Psoas muscle (tissue), 8 donors: ENCODE data around the gene BRCA1. TPM values are rescaled to one million over a fixed set of nuclear protein-coding genes. Genes with fewer than 3 reads are reported as not detected.
"Not testable (repeated sequence)": the region's sequence is repeated elsewhere in the genome, so short reads cannot be mapped to it uniquely, and the experiment has no call there.

Source experiments
- ATAC-seq, 4 donors: fragments of 200-7000 bp; cut with Tn5 transposase; one replicate each; pipeline ENCODE4 v1.9.1; 2020; ENCODE audit warnings: moderate library complexity in 3 of 4, mild to moderate bottlenecking in 2 of 4
- DNase-seq, 2 donors: peaks; one replicate each; pipeline ENCODE4 v3.0.0-alpha.2; 2020
- H3K27ac ChIP-seq: fragments of 200-600 bp; one replicate; pipeline ENCODE4 v1.8.0; 2022
- H3K27me3 ChIP-seq, 3 donors: fragments of 200-600 bp in 1 of 3; one replicate each; pipeline versions ENCODE4 v1.6.1 to v1.8.0; 2013 to 2022; ENCODE audit warnings: low read length in 2 of 3, mild to moderate bottlenecking in 2 of 3, moderate library complexity in 1 of 3; ENCODE audit not compliant: insufficient read depth in 3 of 3
- H3K36me3 ChIP-seq, 2 donors: fragments of 200-600 bp in 1 of 2; one replicate each; pipeline versions ENCODE4 v1.6.1 to v1.8.0; 2013 to 2022; ENCODE audit warnings: low read depth in 1 of 2, mild to moderate bottlenecking in 1 of 2, moderate library complexity in 1 of 2; ENCODE audit not compliant: insufficient read depth in 1 of 2
- H3K4me1 ChIP-seq: fragments of 200-600 bp; one replicate; pipeline ENCODE4 v1.8.0; 2022
- H3K4me3 ChIP-seq: fragments of 200-600 bp; one replicate; pipeline ENCODE4 v1.8.0; 2022; ENCODE audit warnings: mild to moderate bottlenecking
- H3K9me3 ChIP-seq: fragments of 200-600 bp; one replicate; pipeline ENCODE4 v1.8.0; 2022
- CTCF ChIP-seq: fragments of 200-600 bp; IDR thresholded peaks from one replicate; pipeline ENCODE4 v1.8.0; 2022; ENCODE audit warnings: antibody characterized with exemption
- WGBS, 3 donors: extraction: QIAGEN DNeasy Blood & Tissue Kit; methylation state at CpG; one replicate each; pipeline versions ENCODE4 v1.1.6 to v1.1.7; 2013; 5-methylcytosine and 5-hydroxymethylcytosine counted together
- intact Hi-C, 2 donors: fragments of 100-400 bp; cut with DNase I; formaldehyde crosslinking; loops; one replicate each; pipeline versions ENCODE4 v1.11.0 to v1.14.2; 2022
- polyA plus RNA-seq, 3 donors: library from polyadenylated mRNA; stranded (reverse); fragments of 200-250 nt; gene quantifications; one replicate each; pipeline ENCODE4 v1.2.3, GENCODE V29; 2013
- total RNA-seq, 4 donors: library from RNA; stranded (reverse); fragmentation: NEBNext Ultra II Directional in 2 of 4; extraction: Animal tissue kit (Norgen Biotek cat#: 25700) in 2 of 4; gene quantifications; one replicate each; pipeline versions ENCODE4 v1.2.1 to v1.2.4, GENCODE V29; 2021 to 2023
- donor health status: healthy with polysubstance abuse.
- donor health status: DM: no; HTN: no; CAD: no; lungs with moderate emphysema.
- donor health status: Bipolar disorder and iron deficiency.
- donor health status: healthy.
- donor health status: DM: yes; HTN: yes; CAD: no.
- donor health status: DM: no; HTN: no; CAD: no.
- donor health status: DM: no; HTN: no; CAD: no.
- donor health status: DM: yes; HTN: yes; CAD: no.

The BRCA1 gene
- total and polyA plus RNA-seq, 7 donors: 1.5 to 6.1 (median 3.7) TPM

DNA sequence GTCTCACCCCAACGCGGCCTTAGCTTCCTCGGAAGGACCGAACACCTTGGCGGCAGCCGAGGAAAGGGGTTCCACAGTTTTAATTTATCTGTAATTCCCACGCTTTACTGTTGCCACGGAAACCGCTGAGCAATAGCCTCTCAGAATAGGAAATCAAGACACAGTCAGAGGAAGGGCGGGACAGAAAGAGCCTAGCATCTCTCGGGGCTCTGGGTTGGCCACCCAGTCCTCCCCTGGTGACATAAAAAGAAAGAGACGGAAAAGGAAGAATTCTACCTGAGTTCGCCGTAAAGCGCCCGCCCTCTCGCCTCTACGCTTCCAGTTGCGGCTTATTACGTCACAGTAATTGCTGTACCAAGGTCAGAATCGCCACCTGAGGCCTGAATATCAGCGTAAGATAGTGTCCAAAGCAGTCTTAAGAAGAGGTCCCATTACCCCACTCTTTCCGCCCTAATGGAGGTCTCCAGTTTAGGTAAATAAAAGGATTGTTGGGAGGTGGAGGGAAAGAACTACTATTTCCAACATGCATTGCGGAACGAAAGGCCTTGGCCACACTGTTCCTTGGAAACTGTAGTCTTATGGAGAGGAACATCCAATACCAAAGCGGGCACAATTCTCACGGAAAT lies 45.1 kb upstream of the BRCA1 start:
- ATAC-seq: peak; percentile 82 to 88 (median 86)

DNA sequence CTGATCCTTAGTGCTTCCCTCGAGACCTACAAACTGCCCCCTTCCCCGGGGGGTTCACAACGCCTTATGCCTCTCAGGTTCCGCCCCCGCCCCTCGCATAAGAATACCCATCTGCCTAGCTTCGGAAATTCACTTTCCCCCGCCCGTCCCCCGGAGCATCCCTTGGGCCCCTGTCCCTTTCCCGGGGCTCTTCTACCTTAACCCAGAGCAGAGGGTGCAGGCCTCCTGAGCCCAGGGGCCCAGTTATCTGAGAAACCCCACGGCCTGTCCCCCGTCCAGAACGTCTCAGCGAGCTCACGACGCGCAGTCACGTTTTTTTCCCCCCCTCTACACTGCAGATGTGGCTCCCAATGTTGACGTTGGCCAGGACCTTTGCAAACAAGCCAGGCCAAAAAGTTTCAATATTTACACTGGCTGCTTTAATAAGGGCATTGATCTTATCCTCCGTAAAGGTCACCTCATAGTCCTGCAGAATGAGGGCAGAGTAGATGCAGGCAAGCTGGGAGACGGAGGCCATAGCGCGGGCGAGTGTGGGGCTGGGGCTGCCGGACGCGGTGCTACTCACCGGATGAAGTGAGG lies 44.5 kb upstream of the BRCA1 start:
- DNase-seq: peak; percentile 27 to 53
- Histone ChIP-seq H3K9me3 (no peaks in the 10 kb centered on the region), H3K4me1 (peaks cover 27% of the 10 kb centered on the region), H3K27ac (peak overlapping the region; percentile 91), H3K36me3 (peaks cover 0 to 10% of the 10 kb centered on the region in 2 donors), H3K4me3 (peak overlapping the region; percentile 87), H3K27me3 (no peaks in the 10 kb centered on the region)
- 2 to 4% (median 2%) methylated on average over 29 of the region's 29 CpGs for WGBS, 3 donors
- intact Hi-C loops: loop anchor here (5.0 to 10.0 kb wide), 2 partner anchors 42 to 145 kb away; partner anchors contain the start of genes BRCA1 (in 2 of the 2), RND2 (in 1 of the 2) and VAT1 (in 1 of the 2)
- no peak for TF ChIP-seq CTCF
- peak; percentile 9 to 24 (median 14) for ATAC-seq

More for the DNA sequence above, 45.1 kb upstream of the BRCA1 start:
- H3K4me3 ChIP-seq: peak overlapping the region; percentile 87
- peaks cover 33% of the 10 kb centered on the region for H3K4me1 ChIP-seq
- 0 to 1% (median 1%) methylated on average over 27 of the region's 27 CpGs for WGBS, 3 donors
- intact Hi-C loops: loop anchor here (5.0 to 10.0 kb wide), 2 partner anchors 43 to 145 kb away; partner anchors contain the start of genes BRCA1 (in 2 of the 2), RND2 (in 1 of the 2) and VAT1 (in 1 of the 2)
- no peaks in the 10 kb centered on the region for H3K9me3 ChIP-seq
- peaks cover 0 to 12% of the 10 kb centered on the region in 2 donors for H3K36me3 ChIP-seq
- H3K27me3 ChIP-seq: no peaks in the 10 kb centered on the region
- H3K27ac ChIP-seq: peak overlapping the region; percentile 91
- no peak for TF ChIP-seq CTCF
- DNase-seq: peak; percentile 87 to 92

DNA sequence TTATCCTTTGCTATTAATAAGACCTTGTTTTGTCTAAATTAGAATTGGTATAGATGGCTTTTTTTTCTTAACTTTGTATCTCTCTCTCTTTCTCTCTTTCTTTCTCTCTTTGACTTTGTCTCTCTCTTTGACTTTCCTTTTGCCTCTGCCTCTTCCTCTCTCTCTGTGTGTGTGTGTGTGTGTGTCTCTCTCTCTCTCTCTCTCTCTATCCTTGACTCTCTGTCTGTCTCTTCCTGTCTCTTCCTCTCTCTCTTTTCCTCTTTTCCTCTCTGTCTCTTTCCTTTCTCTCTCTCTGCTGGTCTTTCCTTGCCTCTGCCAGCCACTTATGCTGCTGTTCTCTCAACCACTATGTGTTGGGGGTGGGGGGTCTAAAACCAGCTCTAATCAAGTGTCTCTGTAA lies 40.8 kb upstream of the BRCA1 start:
- peaks cover 2 to 13% of the 10 kb centered on the region in 2 donors for H3K36me3 ChIP-seq
- H3K4me3 ChIP-seq, intact Hi-C loops, H3K27ac ChIP-seq, H3K9me3 ChIP-seq, H3K4me1 ChIP-seq, H3K27me3 ChIP-seq, ATAC-seq, DNase-seq: not testable (repeated sequence)

GRCh38 chr17:43159957-43160356 lies 34.8 kb upstream of the BRCA1 start:
- intact Hi-C loops, H3K27me3 ChIP-seq, DNase-seq, H3K4me1 ChIP-seq, H3K27ac ChIP-seq, H3K4me3 ChIP-seq, H3K9me3 ChIP-seq, ATAC-seq: not testable (repeated sequence)
- H3K36me3 ChIP-seq: peaks cover 2 to 32% of the 10 kb centered on the region in 2 donors
- 90 to 96% (median 93%) methylated on average over 8 of the region's 8 CpGs for WGBS, 3 donors

GRCh38 chr17:43159232-43159631 lies 34.1 kb upstream of the BRCA1 start:
- H3K4me3 ChIP-seq, intact Hi-C loops, DNase-seq, H3K4me1 ChIP-seq, H3K9me3 ChIP-seq, H3K27me3 ChIP-seq, ATAC-seq, H3K27ac ChIP-seq: not testable (repeated sequence)
- H3K36me3 ChIP-seq: peaks cover 0 to 26% of the 10 kb centered on the region in 2 donors
- 83 to 87% (median 87%) methylated on average over 6 to 21 of the region's 25 CpGs for WGBS, 3 donors

DNA sequence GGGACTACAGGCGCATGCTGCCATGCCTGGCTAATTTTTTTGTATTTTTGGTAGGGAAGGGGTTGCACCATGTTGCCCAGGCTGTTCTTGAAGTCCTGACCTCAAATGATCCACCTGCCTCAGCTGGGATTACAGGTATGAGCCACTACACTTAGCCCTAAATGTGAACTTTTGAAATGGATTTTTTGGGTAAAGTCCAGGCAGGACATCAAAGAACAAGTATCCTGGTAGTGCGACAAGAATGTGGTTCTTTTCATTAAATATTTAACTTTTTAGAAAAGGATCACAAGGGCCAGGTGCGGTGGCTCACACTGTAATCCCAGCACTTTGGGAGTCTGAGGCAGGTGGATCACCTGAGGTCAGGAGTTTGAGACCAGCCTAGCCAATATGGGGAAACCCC lies 30.5 kb upstream of the BRCA1 start:
- Histone ChIP-seq H3K4me3 (no peak overlapping the region), H3K4me1 (no peaks in the 10 kb centered on the region), H3K27me3 (no peaks in the 10 kb centered on the region), H3K27ac (no peak overlapping the region), H3K9me3 (no peaks in the 10 kb centered on the region), H3K36me3 (peaks cover 0 to 26% of the 10 kb centered on the region in 2 donors)
- no peak for TF ChIP-seq CTCF
- DNase-seq: no peak
- ATAC-seq: no peak
- 95 to 97% (median 96%) methylated on average over 3 of the region's 3 CpGs for WGBS, 3 donors
- intact Hi-C loops: no loop called here

GRCh38 chr17:43153197-43153835 lies 28.2 kb upstream of the BRCA1 start:
- WGBS, 3 donors: 85 to 92% (median 90%) methylated on average over 3 of the region's 3 CpGs
- ATAC-seq, DNase-seq, intact Hi-C loops, H3K27ac ChIP-seq, H3K4me1 ChIP-seq, H3K9me3 ChIP-seq, H3K27me3 ChIP-seq, H3K4me3 ChIP-seq: not testable (repeated sequence)
- peaks cover 0 to 20% of the 10 kb centered on the region in 2 donors for H3K36me3 ChIP-seq
